GM18873 (cell line): ENCODE results near the gene PRR15.

ENCODE experiments used
- ATAC-seq: cut with Tn5 transposase; IDR thresholded peaks from one replicate; pipeline ENCODE4 v1.9.1; 2021; ENCODE audit warnings: mild to moderate bottlenecking, moderate library complexity, moderate number of reproducible peaks; ENCODE audit not compliant: unreplicated experiment, low FRiP score

PRR15 gene

GRCh38 chr7:29567174-29567573 is 3.5 kb downstream of the PRR15 start:
- no peak for ATAC-seq

GRCh38 chr7:29569648-29570047 is 6.0 kb downstream of the PRR15 start:
- ATAC-seq, result no peak

GRCh38 chr7:29572558-29572957 is 8.9 kb downstream of the PRR15 start:
- no peak for ATAC-seq

- no peak for ATAC-seq
Measured at GRCh38 chr7:29573567-29573966, 9.9 kb downstream of the PRR15 start.

- ATAC-seq, result no peak
Measured at GRCh38 chr7:29574659-29575058, 11.0 kb downstream of the PRR15 start.

- no peak for ATAC-seq
Measured at GRCh38 chr7:29587195-29587808, 23.7 kb downstream of the PRR15 start.

GRCh38 chr7:29588212-29588611 is 24.6 kb downstream of the PRR15 start:
- no peak for ATAC-seq

GRCh38 chr7:29588900-29589696 is 25.5 kb downstream of the PRR15 start:
- peak; percentile 88 for ATAC-seq

GRCh38 chr7:29592866-29593265 is 29.2 kb downstream of the PRR15 start:
- no peak for ATAC-seq

GRCh38 chr7:29593459-29593858 is 29.8 kb downstream of the PRR15 start:
- no peak for ATAC-seq

- no peak for ATAC-seq
Measured at GRCh38 chr7:29596593-29597178, 33.1 kb downstream of the PRR15 start.

- ATAC-seq, result no peak
Measured at GRCh38 chr7:29597266-29597665, 33.6 kb downstream of the PRR15 start.

GRCh38 chr7:29598137-29598536 is 34.5 kb downstream of the PRR15 start:
- no peak for ATAC-seq

- ATAC-seq, result no peak
Measured at GRCh38 chr7:29598613-29599012, 35.0 kb downstream of the PRR15 start.

- ATAC-seq, result no peak
Measured at GRCh38 chr7:29599026-29599425, 35.4 kb downstream of the PRR15 start.

GRCh38 chr7:29600661-29601060 is 37.0 kb downstream of the PRR15 start:
- no peak for ATAC-seq

GRCh38 chr7:29604052-29604451 is 40.4 kb downstream of the PRR15 start:
- no peak for ATAC-seq

- no peak for ATAC-seq
Measured at GRCh38 chr7:29604702-29605101, 41.1 kb downstream of the PRR15 start.

- ATAC-seq, result no peak
Measured at GRCh38 chr7:29605671-29606070, 42.0 kb downstream of the PRR15 start.

- ATAC-seq, result no peak
Measured at GRCh38 chr7:29606287-29606721, 42.7 kb downstream of the PRR15 start.

GRCh38 chr7:29606830-29607229 is 43.2 kb downstream of the PRR15 start:
- no peak for ATAC-seq

- ATAC-seq, result no peak
Measured at GRCh38 chr7:29607259-29607658, 43.6 kb downstream of the PRR15 start.
